T-helper 2 cell treated with Interferon-gamma antibody and Interleukin-4, amounts not matched to agents 100 ng/mL and 5 ng/mL, for 36 hours (primary cell): Measurements from ENCODE around the gene PIK3CA. TPM values are rescaled to one million over a fixed set of nuclear protein-coding genes. Genes with fewer than 3 reads are reported as not detected.
"Not testable (repeated sequence)": the region's sequence is repeated elsewhere in the genome, so short reads cannot be mapped to it uniquely, and the experiment has no call there.

Experiments used
- intact Hi-C: fragments of 100-400 bp; cut with micrococcal nuclease; formaldehyde crosslinking; loops from one replicate; pipeline ENCODE4 v1.15.1; 2023
- total RNA-seq: library from RNA; stranded (reverse); gene quantifications from 2 replicates; pipeline ENCODE4 v1.2.3, GENCODE V29; 2022

Gene PIK3CA
- total RNA-seq, 1 donor from 2014 or later = 20.0 TPM

GRCh38 chr3:179259959-179260756, 112.0 kb downstream of the PIK3CA start:
- intact Hi-C loops = loop anchor here (2.0 to 5.0 kb wide), 2 partner anchors 63 to 302 kb away; partner anchors contain the start of genes ACTL6A and ZNF639

GRCh38 chr3:179260949-179261765, 113.0 kb downstream of the PIK3CA start:
- intact Hi-C loops = loop anchor here (1.0 to 5.0 kb wide), 4 partner anchors 62 to 301 kb away; partner anchors contain the start of genes ACTL6A and ZNF639

- intact Hi-C loops = loop anchor here (5.0 kb wide), 1 partner anchor 299 kb away; the partner anchor contains the start of gene ACTL6A
Measured at GRCh38 chr3:179263134-179263533, 115.0 kb downstream of the PIK3CA start.

- intact Hi-C loops = loop anchor here (5.0 kb wide), 1 partner anchor 298 kb away; the partner anchor contains the start of gene ACTL6A
Measured at GRCh38 chr3:179264449-179264848, 116.3 kb downstream of the PIK3CA start.

- intact Hi-C loops = no loop called here
Measured at GRCh38 chr3:179265092-179265491, 116.9 kb downstream of the PIK3CA start.

- intact Hi-C loops = no loop called here
Measured at GRCh38 chr3:179265875-179266274, 117.7 kb downstream of the PIK3CA start.

GRCh38 chr3:179266701-179267211, 118.6 kb downstream of the PIK3CA start:
- intact Hi-C loops = no loop called here

GRCh38 chr3:179268400-179269051, 120.4 kb downstream of the PIK3CA start:
- intact Hi-C loops = no loop called here

- intact Hi-C loops = no loop called here
Measured at GRCh38 chr3:179269152-179269707, 121.1 kb downstream of the PIK3CA start.

- intact Hi-C loops = no loop called here
Measured at GRCh38 chr3:179272385-179272784, 124.2 kb downstream of the PIK3CA start.

GRCh38 chr3:179274434-179274833, 126.3 kb downstream of the PIK3CA start:
- intact Hi-C loops = not testable (repeated sequence)

GRCh38 chr3:179276001-179276400, 127.8 kb downstream of the PIK3CA start:
- intact Hi-C loops = no loop called here

- intact Hi-C loops = no loop called here
Measured at GRCh38 chr3:179276743-179277142, 128.6 kb downstream of the PIK3CA start.

- intact Hi-C loops = no loop called here
Measured at GRCh38 chr3:179278151-179278550, 130.0 kb downstream of the PIK3CA start.

GRCh38 chr3:179278932-179279693, 131.0 kb downstream of the PIK3CA start:
- intact Hi-C loops = no loop called here

GRCh38 chr3:179279837-179280236, 131.7 kb downstream of the PIK3CA start:
- intact Hi-C loops = no loop called here

- intact Hi-C loops = no loop called here
Measured at GRCh38 chr3:179281825-179282224, 133.7 kb downstream of the PIK3CA start.

- intact Hi-C loops = no loop called here
Measured at GRCh38 chr3:179286331-179286730, 138.2 kb downstream of the PIK3CA start.

GRCh38 chr3:179288845-179289244, 140.7 kb downstream of the PIK3CA start:
- intact Hi-C loops = no loop called here

- intact Hi-C loops = no loop called here
Measured at GRCh38 chr3:179289295-179289694, 141.1 kb downstream of the PIK3CA start.
